Activated T-cell treated with anti-CD3 and anti-CD28 coated beads for 48 hours (primary cell): ENCODE data around the gene RASGRP4.

Experiments used
- DNase-seq: peaks from one replicate; pipeline ENCODE4 v3.0.0-alpha.2; 2020; ENCODE audit warnings: low read depth

RASGRP4 gene

DNA sequence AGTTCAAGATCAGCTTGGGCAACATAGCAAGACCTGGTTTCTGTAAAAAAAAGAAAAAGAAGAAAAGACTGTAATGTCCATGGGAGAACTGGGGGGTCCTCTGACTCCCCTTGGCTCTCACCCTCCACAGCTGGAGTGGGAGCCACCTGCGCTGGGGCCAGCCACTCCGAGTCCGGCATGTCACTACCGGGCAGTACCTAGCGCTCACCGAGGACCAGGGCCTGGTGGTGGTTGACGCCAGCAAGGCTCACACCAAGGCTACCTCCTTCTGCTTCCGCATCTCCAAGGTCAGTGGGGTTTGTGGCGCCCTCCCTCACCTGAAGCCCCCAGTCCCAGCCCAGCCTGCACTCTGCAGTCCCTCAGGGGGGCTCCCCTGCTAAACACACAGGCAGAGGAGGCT, 22.2 kb upstream of the RASGRP4 start:
- DNase-seq: no peak

DNA sequence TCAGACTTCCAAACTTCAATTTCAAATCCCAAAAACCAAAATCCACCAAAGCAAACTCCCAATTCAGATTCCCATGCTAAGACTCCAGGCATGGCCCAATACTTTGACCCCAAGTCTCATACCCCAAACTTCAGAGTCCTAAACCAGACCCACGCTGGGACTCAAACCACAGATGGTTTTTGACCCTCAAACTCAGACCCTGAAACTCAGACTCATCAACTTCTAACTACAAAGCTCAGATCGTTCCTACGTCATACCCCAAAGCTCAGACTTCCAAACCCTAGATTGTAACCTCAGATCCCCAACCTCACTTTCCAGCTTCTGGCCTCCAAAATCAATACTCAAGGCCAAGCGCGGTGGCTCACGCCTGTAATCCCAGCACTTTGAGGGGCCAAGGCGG, 19.3 kb upstream of the RASGRP4 start:
- no peak for DNase-seq

DNA sequence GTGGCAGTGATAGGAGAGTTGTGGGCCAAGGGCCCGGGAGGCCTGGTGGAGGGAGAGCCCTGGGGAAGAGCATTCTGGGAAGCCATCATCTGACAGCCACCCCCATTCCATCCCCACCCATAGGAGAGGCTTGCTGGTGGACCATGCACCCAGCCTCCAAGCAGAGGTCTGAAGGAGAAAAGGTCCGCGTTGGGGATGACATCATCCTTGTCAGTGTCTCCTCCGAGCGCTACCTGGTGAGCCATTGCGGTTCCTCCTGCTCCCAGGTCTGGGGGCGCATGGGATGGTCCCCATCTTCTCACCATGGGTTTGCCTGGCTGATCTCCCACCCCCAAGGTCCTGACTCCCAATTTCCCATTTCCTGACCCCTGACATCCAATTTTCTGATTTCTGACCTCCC, 18.0 kb upstream of the RASGRP4 start:
- no peak for DNase-seq

GRCh38 chr19:38443458-38443999, 17.5 kb upstream of the RASGRP4 start:
- DNase-seq: no peak

DNA sequence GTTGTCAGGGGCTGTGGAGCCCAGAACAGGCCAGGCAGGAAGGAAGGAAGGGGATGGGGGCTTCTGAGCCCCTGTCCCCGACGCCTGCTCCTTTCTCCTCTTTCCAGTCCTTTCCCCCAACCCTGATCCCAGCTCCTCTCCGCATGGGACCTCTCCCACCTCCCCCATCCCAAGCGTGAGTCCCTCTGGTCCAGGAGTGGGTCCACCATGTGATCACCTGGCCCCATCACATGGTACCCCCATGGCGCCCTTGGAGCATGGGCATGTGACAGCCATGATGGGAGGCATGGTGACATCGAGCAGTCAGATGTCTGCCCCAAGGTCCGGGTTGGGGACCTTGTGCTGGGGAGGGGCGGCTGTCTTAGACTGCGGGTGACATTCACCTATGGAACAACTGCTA, 16.7 kb upstream of the RASGRP4 start:
- DNase-seq: no peak

GRCh38 chr19:38441657-38442348, 15.8 kb upstream of the RASGRP4 start:
- no peak for DNase-seq

- no peak for DNase-seq
Measured at GRCh38 chr19:38440592-38440991, 14.6 kb upstream of the RASGRP4 start.

DNA sequence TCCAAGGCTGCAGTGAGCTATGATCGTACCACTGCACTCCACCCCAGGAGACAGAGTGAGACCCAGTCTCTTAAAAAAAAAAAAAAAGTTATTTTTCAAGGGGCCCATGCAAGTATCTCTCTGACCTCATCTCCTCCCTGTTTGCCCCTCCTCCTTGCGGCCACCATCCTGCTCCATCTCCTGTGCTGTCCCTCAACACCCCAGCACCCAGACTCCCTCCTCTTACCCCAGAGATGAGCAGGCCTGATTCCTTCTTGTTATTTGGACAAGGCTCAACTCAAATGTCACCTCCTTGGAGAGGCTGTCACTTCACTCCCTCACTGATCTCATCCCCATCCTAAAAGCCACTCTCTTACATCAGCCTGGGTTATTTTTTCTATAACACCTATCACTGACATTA, 11.9 kb upstream of the RASGRP4 start:
- DNase-seq: no peak

DNA sequence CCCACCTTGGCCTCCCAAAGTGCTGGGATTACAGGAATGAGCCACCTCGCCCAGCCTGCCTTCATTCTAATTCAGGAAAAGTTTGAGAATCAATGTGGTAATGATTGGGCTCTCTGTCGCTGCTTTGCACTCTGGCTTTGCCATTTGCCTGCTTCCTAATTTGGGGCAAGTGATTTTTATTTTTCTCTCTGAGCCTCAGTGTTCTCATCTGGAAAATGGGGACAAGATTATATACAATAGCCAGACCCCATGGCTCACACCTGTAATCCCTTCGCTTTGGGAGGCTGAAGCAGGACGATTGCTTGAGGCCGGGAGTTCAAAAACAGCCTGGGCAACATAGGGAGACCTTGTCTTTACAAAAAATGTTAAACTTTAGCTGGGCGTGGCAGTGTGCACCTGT, 11.3 kb upstream of the RASGRP4 start:
- no peak for DNase-seq

DNA sequence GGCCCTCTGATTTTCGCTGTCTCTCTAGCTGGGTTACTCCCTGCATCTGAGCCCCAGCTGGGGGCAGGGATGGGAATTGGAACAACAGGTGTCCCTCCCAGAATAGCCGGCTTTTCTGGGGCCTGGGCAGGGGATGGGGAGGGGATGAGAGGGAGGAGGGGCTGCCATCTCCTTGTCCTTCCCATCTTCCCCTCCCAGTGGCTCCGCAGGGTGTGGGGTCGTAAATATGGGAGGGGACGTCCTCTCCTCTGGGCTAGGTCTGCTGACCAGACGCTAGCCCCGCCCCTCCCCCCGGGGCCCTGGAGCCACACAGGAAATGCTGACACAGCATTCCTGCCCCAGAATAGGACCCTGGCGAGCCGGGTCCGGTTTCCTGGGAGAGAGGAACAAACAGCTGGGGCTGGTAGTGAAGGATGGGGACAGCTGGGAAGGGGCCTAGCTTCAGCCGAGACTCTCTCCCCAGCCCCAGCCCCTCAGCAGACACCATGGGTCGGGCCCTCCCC, 8.6 kb upstream of the RASGRP4 start:
- DNase-seq: no peak

DNA sequence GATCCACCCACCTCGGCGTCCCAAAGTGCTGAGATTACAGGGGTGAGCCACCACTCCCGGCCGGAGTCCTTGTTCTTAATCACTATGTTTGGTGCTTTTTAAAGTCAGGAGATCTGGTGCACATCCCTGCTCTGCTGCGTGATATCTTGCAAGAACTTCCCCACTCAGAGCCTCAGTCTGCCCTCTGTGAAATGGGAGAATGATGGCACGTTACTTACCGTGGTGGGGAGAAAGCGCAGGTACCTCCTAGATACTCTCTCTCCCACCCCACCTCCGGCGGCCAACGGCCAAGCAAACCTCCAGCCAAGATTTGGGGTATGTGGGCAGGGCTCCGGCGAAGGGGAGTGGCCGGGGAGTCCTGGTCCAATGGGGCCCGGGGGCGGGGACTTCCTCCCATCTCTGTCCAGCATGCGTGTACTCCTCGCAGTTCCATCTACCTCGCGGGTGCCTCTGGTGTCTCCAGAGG, 7.3 kb upstream of the RASGRP4 start, which contains the start of gene RYR1:
TSS of gene RYR1 (plus strand) at position 424 of the 466 bp plus-strand sequence. CDS start 139 bp downstream, outside the sequence.
- DNase-seq: peak; percentile 57

DNA sequence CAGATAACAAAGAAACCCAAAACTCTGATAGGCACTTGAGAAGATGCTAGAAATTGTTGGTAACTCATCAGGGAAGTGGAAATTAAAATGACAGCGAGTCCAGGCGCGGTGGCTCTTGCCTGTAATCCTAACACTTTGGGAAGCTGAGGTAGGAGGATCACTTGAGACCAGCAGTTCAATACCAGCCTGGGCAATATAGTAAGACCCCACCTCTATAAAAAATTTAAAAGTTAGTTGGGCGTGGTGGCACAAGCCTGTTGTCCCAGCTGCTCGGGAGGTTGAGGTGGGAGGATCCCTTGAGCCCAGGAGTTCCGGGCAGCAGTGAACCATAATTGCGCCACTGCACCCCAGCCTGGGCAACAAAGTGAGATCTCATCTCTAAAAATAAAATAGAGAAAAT, 4.9 kb upstream of the RASGRP4 start:
- DNase-seq: no peak

DNA sequence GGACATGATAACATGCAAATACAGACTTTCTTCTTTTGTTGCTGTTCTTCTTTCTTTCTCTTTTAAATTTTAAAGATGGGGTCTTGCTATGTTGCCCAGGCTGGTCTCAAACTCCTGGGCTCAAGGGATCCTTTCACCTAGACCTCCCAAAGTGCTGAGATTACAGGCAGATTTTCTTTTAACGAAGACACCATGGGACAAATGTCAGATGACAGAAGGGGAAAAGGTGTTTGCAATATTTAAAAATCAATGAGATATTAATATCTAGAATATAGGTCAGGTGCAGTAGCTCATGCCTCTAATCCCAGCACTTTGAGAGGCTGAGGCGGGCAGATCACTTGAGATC, 3.8 kb upstream of the RASGRP4 start:
- no peak for DNase-seq

DNA sequence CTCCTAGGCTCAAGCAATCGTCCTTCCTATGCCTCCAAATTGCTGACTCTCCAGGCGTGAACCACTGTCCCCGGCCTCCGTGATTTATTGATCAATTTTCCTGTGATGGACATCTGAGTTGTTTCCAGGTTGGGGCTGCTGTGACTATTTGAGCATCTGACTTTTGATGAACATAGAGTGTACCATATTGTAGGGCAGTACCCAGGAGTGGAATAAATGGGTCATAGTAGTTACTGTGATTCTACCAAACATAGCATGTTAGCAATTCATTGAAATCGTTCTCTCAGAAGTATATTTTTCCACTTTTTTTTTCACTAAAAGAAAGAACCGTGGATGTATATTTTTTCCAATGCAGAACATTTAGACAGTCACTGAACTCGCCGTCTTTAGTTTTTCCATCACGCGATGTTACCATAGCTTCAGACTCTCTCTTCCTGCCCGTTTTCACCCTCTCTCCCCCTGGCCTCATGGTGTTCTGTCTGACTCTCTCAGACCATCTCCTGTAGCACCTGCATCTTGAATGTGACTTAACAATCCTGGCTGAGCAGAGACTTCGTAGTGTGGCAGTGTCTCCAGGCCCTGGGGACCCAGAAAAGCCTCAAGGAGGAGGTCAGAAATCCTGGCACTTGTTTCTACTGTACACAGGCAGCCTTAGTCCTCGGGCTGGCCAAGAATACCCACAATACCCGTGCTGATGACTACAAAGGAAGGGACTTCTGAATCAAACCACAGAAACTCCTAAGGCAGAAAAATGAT, 3.2 kb upstream of the RASGRP4 start:
- DNase-seq: no peak

GRCh38 chr19:38427035-38427677, 1.1 kb upstream of the RASGRP4 start:
- DNase-seq: peak; percentile 31

DNA sequence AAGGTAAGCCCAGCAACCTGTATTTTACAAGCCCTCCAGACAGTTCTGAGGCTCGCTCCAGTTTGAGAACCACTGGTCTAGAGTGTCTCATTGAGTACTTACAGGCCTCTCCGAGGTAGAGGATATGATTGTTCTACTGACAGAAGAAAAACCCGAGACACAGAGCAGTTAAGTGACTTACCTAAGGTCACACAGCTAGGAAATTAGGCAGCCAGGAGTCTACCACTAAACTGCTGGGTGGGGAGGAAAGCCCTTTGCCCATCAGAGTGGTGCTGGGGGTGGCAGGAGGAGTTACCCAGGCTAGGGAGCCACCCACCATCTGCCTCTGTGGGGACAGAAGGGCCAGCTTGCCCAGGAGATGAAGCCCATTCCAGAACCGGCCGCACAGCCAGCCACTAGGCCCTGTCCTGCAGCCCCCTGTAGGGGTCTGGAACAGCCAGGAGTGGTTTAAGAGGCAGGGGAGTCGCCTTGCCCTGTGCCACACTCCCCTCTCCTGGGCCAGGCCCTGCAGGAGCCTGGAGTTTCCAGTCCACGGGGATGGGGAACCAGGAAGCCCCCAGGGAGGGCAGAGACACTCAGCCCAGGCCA, 703 bp downstream of the RASGRP4 start:
- no peak for DNase-seq

GRCh38 chr19:38424272-38424671, 1.7 kb downstream of the RASGRP4 start:
- no peak for DNase-seq

DNA sequence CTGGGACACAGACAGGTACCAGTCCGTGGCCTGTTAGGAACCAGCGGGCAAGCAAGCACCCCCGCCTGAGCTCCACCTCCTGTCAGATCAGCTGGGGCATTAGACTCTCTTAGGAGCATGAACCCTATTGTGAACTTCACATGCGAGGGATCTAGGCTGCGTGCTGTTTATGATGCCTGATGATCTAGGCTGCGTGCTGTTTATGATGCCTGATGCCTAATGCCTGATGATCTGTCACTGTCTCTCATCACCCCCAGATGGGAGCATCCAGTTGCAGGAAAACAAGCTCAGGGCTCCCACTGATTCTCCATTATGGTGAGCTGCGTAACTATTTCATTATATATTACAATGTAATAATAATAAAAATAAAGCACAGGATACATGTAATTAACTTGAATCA, 3.6 kb downstream of the RASGRP4 start:
- no peak for DNase-seq

DNA sequence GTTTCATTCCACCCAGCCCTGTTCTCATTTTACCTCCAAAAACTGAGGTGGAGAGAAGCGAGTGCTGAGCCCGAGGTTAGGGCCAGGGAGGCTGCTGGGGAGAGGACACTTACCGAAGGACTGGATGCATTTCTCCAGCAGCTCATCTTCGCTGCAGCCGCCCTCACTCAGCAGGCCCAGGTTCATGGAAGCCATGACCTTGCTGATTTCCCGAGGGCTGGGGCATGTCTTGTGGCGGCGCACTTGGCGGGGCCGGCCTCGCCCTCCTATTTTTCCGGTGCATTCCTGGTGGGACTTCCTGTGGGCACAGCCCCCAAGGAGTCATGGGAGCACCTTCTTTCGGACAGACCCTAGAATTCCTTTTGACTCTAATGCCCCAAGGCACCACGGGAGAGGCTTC, 4.2 kb downstream of the RASGRP4 start:
- no peak for DNase-seq

DNA sequence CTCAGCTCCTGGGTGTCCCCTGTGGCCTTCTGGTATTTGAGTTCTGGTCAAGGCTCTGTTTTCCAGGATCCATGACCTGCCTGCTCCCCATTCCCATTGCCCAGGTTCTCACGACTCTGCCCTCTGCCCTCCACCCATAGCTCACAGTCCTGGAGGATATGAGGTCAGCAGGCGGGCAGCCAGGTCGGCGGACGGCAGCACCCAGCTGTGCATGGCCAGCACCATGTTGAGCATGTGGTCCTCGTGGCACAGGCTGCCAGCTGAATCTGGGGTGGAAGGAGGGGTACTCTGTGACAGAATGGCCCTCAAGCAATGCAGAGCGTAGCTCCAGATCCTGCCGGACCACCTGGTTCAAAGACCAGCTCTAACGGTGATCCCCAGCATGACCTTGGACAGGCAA, 5.1 kb downstream of the RASGRP4 start:
- no peak for DNase-seq

- DNase-seq: peak; percentile 57
Measured at GRCh38 chr19:38417544-38418506, 8.2 kb downstream of the RASGRP4 start.
